CD14-positive monocyte (primary cell): ENCODE data around the gene PUM1. TPM values are rescaled to one million over a fixed set of nuclear protein-coding genes. Genes with fewer than 3 reads are reported as not detected.

Source experiments
- DNase-seq, 3 donors: peaks; one replicate each; pipeline ENCODE4 v3.0.0-alpha.2; 2011 to 2022
- H2AFZ ChIP-seq: 2 replicates; pipeline ENCODE4 v1.6.0; 2012; ENCODE audit warnings: mild to moderate bottlenecking, low read depth, low read length, inconsistent platforms; ENCODE audit not compliant: insufficient read depth, poor library complexity, severe bottlenecking
- H3K27ac ChIP-seq, 2 donors: 1 replicate in 1 of 2; 2 replicates in 1 of 2; pipeline ENCODE4 v1.5.1; 2012 to 2013; ENCODE audit warnings: low read length in 2 of 2, control low read depth in 1 of 2, inconsistent platforms in 1 of 2, low read depth in 1 of 2, mild to moderate bottlenecking in 1 of 2
- H3K27me3 ChIP-seq, 2 donors: one replicate each; pipeline versions ENCODE4 v1.6.0 to v1.6.1; 2011 to 2013; ENCODE audit warnings: low read length in 2 of 2; ENCODE audit not compliant: control insufficient read depth in 2 of 2, insufficient read depth in 2 of 2
- H3K36me3 ChIP-seq, 2 donors: replicated peaks in 1 of 2; 1 replicate in 1 of 2; 2 replicates in 1 of 2; pipeline versions ENCODE4 v1.5.1 to v1.6.1; 2012 to 2013; ENCODE audit warnings: low read length in 2 of 2, control low read depth in 1 of 2, inconsistent platforms in 1 of 2, mild to moderate bottlenecking in 1 of 2; ENCODE audit not compliant: insufficient read depth in 2 of 2, control insufficient read depth in 1 of 2
- H3K4me1 ChIP-seq, 2 donors: 1 replicate in 1 of 2; 2 replicates in 1 of 2; pipeline versions ENCODE4 v1.5.1 to v1.6.1; 2012 to 2013; ENCODE audit warnings: low read length in 2 of 2, control low read depth in 1 of 2, inconsistent platforms in 1 of 2, mild to moderate bottlenecking in 1 of 2, moderate library complexity in 1 of 2; ENCODE audit not compliant: insufficient read depth in 2 of 2, control insufficient read depth in 1 of 2
- H3K4me2 ChIP-seq: replicated peaks from 2 replicates; pipeline ENCODE3; 2012; ENCODE audit warnings: low read length, moderate library complexity, mild to moderate bottlenecking; ENCODE audit not compliant: poor library complexity, severe bottlenecking; ENCODE audit errors: extremely low read depth
- H3K4me3 ChIP-seq, 3 experiments: fragments of 200-600 bp in 1 of 3; sonication (generic) in 1 of 3; replicated peaks in 1 of 3; 1 replicate in 2 of 3; 2 replicates in 1 of 3; pipeline ENCODE4 v1.5.1; 2011 to 2013; ENCODE audit warnings: low read length in 3 of 3, mild to moderate bottlenecking in 3 of 3, control low read depth in 2 of 3, low read depth in 2 of 3, inconsistent platforms in 1 of 3, moderate library complexity in 1 of 3
- H3K79me2 ChIP-seq: 2 replicates; pipeline ENCODE4 v1.6.0; 2012; ENCODE audit warnings: mild to moderate bottlenecking, control low read depth, inconsistent platforms, low read length, moderate library complexity; ENCODE audit not compliant: insufficient read depth
- H3K9ac ChIP-seq: 2 replicates; pipeline ENCODE4 v1.6.0; 2017; ENCODE audit warnings: low read length, mild to moderate bottlenecking; ENCODE audit not compliant: insufficient read depth, poor library complexity, severe bottlenecking
- H3K9me3 ChIP-seq, 2 donors: replicated peaks in 1 of 2; 1 replicate in 1 of 2; 2 replicates in 1 of 2; pipeline versions ENCODE4 v1.5.1 to v1.6.1; 2012 to 2013; ENCODE audit warnings: low read length in 2 of 2, control low read depth in 1 of 2; ENCODE audit not compliant: control insufficient read depth in 1 of 2, insufficient read depth in 1 of 2
- H4K20me1 ChIP-seq: 2 replicates; pipeline ENCODE4 v1.6.0; 2012; ENCODE audit warnings: mild to moderate bottlenecking, low read length, control low read depth, moderate library complexity; ENCODE audit not compliant: insufficient read depth
- H3K27ac Mint-ChIP-seq, 7 donors: one replicate each; pipeline ENCODE4 v1.8.0; 2020; ENCODE audit warnings: mild to moderate bottlenecking in 7 of 7, mixed read lengths in 7 of 7, moderate library complexity in 6 of 7, inconsistent platforms in 2 of 7
- H3K27me3 Mint-ChIP-seq, 3 donors: one replicate each; pipeline ENCODE4 v1.8.0; 2021 to 2022; ENCODE audit warnings: low read depth in 3 of 3, mild to moderate bottlenecking in 3 of 3, mixed read lengths in 3 of 3, moderate library complexity in 3 of 3, inconsistent platforms in 1 of 3
- H3K36me3 Mint-ChIP-seq, 2 donors: one replicate each; pipeline ENCODE4 v1.8.0; 2020; ENCODE audit warnings: mixed read lengths in 2 of 2, inconsistent platforms in 1 of 2, mild to moderate bottlenecking in 1 of 2
- H3K4me1 Mint-ChIP-seq: one replicate; pipeline ENCODE4 v1.8.0; 2020; ENCODE audit warnings: mild to moderate bottlenecking, mixed read lengths
- H3K4me3 Mint-ChIP-seq, 2 donors: one replicate each; pipeline ENCODE4 v1.8.0; 2020; ENCODE audit warnings: mild to moderate bottlenecking in 2 of 2, mixed read lengths in 2 of 2, moderate library complexity in 1 of 2
- H3K9me3 Mint-ChIP-seq, 7 donors: one replicate each; pipeline ENCODE4 v1.8.0; 2020 to 2022; ENCODE audit warnings: mixed read lengths in 7 of 7, mild to moderate bottlenecking in 6 of 7, moderate library complexity in 6 of 7, inconsistent platforms in 2 of 7
- WGBS: methylation state at CpG from one replicate; pipeline ENCODE4 v1.1.5; 2013; ENCODE audit warnings: missing lambda C conversion rate; ENCODE audit not compliant: insufficient coverage; 5-methylcytosine and 5-hydroxymethylcytosine counted together
- intact Hi-C, 2 donors: fragments of 100-400 bp; cut with micrococcal nuclease; formaldehyde crosslinking; loops; one replicate each; pipeline versions ENCODE4 v1.15.0 to v1.15.1; 2023
- polyA plus RNA-seq, 3 donors: library from polyadenylated mRNA; depleted of rRNA in 1 of 3; unstranded in 2 of 3; stranded (reverse) in 1 of 3; fragments of 300-500 nt in 2 of 3; fragments of >200 nt in 1 of 3; fragmentation: Illumina TruSeq in 2 of 3; gene quantifications; 1 replicate in 2 of 3; 2 replicates in 1 of 3; pipeline ENCODE4 v1.2.3, GENCODE V29; 2012 to 2021
- TF ChIP-seq, protein P1 (sequence below): fragments of 200-600 bp; IDR thresholded peaks from one replicate; pipeline ENCODE4 v1.8.0; 2022; ENCODE audit warnings: antibody characterized with exemption, mild to moderate bottlenecking

The PUM1 gene
- polyA plus RNA-seq, 3 donors: 55.0 to 86.1 (median 62.4) TPM

DNA sequence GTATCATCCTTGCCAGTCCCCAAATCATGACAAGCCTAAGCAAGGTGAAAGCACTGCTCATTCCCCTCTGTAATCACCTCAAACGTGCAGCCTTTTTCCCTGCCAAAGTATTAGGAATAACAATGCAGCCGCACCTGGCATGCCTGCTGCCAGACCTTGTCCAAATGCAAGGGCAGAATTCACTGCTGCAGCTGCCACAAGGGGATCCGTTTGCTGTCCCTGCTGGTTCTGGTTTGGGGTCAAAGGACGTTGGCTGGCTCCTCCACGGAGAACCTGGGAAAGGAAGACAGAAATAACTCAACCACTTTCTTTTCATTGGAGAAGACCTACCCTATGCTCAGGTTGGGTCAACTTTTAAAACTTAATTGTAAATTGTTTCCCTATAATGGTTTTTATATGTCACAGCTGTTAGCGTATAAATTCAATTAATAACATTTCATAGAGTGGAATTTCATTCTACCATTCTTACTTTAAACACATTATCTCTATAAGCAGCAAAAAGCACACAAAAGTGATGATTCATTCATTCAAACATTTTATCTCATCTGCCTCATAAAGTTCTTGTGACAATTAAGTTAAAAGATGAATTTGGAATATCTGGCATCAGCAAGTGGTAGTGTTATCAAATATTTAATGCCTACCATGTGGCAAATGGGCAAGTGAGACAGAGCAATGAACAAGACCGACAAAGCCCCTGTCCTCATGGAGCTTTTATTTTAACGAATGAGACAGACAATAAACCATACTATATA lies 97.1 kb downstream of the PUM1 start:
- Histone ChIP-seq H3K9ac (no peak overlapping the region), H3K4me1 (peaks cover 14 to 20% of the 10 kb centered on the region in 2 donors)
- H3K36me3 Mint-ChIP-seq: peaks cover 59 to 70% of the 10 kb centered on the region in 2 donors

DNA sequence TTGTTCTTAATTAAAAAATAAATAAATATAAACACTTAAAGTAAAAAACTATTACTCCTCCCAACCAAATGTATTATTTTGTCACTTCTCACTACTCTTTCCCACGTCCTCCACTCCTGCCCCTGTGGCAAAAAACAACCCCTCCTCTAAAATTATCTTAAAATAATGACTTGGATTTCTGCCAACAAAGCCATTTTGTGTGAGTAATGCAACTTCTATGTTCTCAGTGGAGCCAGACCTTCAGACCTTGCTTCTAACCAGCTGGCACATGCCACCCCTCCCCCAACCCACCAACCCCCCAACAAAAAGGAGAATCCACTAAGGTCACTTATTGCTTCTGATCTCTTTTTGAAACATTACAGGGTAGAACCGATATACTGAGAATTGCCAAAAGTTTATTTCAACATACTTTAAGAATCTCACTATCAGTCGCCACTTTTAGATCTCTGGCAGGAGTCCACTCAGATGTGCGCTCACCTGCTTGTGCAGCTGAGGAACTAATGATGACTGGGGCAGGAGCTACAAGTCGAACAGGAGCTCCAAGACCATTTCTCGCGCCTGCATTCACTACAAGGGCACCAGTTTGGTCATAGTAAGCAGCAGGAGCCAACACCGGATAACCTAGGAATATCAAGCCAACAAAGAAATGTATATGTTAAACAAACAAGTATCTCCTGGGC lies 98.7 kb downstream of the PUM1 start:
- intact Hi-C loops: no loop called here
- Histone ChIP-seq H3K27me3 (no peaks in the 10 kb centered on the region), H3K9me3 (no peaks in the 10 kb centered on the region), H3K4me3 (no peak overlapping the region), H3K4me2 (no peak overlapping the region), H2AFZ (no peak overlapping the region), H3K9ac (no peak overlapping the region), H3K79me2 (peaks cover 46% of the 10 kb centered on the region), H4K20me1 (peaks cover 81% of the 10 kb centered on the region), H3K27ac (peak overlapping the region in 1 of 2 donors; percentile 23), H3K36me3 (peaks cover 80 to 84% of the 10 kb centered on the region in 2 donors), H3K4me1 (peaks cover 8 to 17% of the 10 kb centered on the region in 2 donors)
- Mint-ChIP-seq H3K9me3 (no peaks in the 10 kb centered on the region), H3K27me3 (no peaks in the 10 kb centered on the region), H3K27ac (peak overlapping the region in 1 of 7 donors; percentile 65), H3K4me3 (no peak overlapping the region), H3K4me1 (peaks cover 20% of the 10 kb centered on the region), H3K36me3 (peaks cover 72 to 79% of the 10 kb centered on the region in 2 donors)
- DNase-seq: no peak
- TF ChIP-seq, protein P1, sequence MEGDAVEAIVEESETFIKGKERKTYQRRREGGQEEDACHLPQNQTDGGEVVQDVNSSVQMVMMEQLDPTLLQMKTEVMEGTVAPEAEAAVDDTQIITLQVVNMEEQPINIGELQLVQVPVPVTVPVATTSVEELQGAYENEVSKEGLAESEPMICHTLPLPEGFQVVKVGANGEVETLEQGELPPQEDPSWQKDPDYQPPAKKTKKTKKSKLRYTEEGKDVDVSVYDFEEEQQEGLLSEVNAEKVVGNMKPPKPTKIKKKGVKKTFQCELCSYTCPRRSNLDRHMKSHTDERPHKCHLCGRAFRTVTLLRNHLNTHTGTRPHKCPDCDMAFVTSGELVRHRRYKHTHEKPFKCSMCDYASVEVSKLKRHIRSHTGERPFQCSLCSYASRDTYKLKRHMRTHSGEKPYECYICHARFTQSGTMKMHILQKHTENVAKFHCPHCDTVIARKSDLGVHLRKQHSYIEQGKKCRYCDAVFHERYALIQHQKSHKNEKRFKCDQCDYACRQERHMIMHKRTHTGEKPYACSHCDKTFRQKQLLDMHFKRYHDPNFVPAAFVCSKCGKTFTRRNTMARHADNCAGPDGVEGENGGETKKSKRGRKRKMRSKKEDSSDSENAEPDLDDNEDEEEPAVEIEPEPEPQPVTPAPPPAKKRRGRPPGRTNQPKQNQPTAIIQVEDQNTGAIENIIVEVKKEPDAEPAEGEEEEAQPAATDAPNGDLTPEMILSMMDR: no peak
- WGBS: 91% methylated on average over 7 of the region's 8 CpGs

More for the DNA sequence above, 97.1 kb downstream of the PUM1 start:
- DNase-seq: no peak
- H3K27ac ChIP-seq: no peak overlapping the region
- Mint-ChIP-seq H3K4me3 (no peak overlapping the region), H3K9me3 (no peaks in the 10 kb centered on the region), H3K4me1 (peaks cover 23% of the 10 kb centered on the region), H3K27ac (peak overlapping the region in 3 of 7 donors; percentile 34 to 41 (median 38)), H3K27me3 (no peaks in the 10 kb centered on the region)
- no peaks in the 10 kb centered on the region for H3K9me3 ChIP-seq
- 94% methylated on average over 2 of the region's 8 CpGs for WGBS
- no peaks in the 10 kb centered on the region for H3K27me3 ChIP-seq
- peaks cover 50% of the 10 kb centered on the region for H3K79me2 ChIP-seq
- peaks cover 69% of the 10 kb centered on the region for H4K20me1 ChIP-seq
- intact Hi-C loops: no loop called here
- TF ChIP-seq, protein P1: no peak
- no peak overlapping the region for H2AFZ ChIP-seq
- H3K4me3 ChIP-seq: no peak overlapping the region
- H3K4me2 ChIP-seq: no peak overlapping the region
- peaks cover 68 to 72% of the 10 kb centered on the region in 2 donors for H3K36me3 ChIP-seq
